ENCODE data around the gene BEX2.
"Not testable (repeated sequence)": the region's sequence is repeated elsewhere in the genome, so short reads cannot be mapped to it uniquely, and the experiment has no call there.

Gene BEX2

DNA sequence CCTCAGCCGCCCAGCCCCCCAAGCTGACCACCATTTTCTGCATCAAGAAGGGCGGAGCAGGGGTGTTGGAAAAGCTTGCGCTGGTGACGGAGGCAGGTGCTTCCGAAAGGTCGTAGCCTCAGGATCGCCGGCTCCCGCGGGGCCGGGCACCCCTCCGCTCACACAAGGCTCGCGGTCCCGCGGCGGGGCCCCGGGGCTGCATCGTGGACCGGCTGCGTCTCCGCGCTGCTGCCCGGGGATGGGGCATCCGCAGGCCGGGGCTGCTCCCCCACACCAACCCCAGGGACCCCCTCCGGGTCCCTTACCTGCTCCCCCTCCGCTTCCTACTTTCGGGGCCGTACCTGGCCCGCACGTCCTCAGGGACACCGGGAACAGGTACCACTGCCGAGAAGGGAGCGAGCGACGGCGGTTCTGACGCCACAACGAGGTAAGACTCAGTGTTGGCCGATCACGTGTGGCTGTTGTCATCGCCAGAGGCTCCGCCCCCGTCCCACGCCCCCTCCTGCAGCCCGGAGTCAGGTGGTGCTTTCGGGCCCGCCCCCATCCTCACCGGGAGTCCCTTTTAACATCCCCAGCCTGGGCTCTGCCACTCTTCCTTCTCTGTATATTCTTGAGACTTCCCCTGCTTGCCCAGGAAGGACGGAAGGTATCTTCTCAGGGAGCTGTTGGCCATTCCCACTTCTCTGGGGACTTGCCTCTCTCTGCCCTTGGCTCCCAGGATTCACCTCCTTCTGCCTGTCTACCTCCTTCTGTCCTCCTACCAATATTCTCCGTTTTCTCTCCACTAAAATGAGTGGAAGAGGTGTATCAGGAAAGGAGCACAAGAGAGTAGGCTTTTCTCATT lies at the start of gene BEX2:
TSS of gene BEX2 (minus strand) at position 436 of the 844 bp plus-strand sequence. CDS start 1,014 bp downstream, outside the sequence.
- DNase-seq (ENCODE audit: low read depth in 2 of 2): no peak

DNA sequence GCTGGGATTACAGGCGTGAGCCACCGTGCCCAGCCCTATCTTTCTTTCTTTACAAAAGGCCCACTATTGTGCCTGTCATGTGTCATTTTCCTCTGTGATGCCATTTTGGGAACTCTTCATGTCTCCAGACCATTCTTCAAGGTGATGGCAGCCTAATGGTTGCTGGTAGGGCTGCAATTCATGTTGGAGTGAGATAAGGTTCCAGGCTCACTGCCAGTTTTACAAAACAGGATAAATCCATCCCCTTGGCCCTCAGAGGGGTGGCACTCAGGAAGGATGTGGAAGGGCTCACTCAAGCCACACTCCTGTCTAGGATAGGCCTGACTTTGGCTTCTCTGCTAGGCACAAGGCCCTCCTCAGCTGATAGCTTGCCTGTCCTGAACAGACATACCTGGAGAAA lies 49.3 kb upstream of the BEX2 start:
- no peak for DNase-seq (ENCODE audit: low read depth in 2 of 2)

DNA sequence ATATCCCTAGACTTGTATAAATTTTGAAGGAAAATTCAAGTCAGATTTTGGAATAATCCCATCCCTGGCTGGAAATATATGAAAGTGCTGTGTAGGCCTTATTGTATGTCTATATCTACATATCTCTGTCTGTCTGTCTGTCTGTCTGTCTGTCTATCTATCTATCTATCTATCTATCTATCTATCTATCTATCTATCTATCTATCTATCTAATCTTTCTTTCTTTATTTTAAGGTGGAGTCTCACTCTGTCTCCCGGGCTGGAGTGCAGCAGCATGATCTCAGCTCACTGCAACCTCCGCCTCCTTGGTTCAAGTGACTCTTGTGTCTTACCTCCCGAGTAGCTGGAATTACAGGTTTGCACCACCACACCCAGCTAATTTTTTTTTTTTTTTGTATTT lies 48.8 kb upstream of the BEX2 start:
- DNase-seq (ENCODE audit: low read depth in 2 of 2): not testable (repeated sequence)

DNA sequence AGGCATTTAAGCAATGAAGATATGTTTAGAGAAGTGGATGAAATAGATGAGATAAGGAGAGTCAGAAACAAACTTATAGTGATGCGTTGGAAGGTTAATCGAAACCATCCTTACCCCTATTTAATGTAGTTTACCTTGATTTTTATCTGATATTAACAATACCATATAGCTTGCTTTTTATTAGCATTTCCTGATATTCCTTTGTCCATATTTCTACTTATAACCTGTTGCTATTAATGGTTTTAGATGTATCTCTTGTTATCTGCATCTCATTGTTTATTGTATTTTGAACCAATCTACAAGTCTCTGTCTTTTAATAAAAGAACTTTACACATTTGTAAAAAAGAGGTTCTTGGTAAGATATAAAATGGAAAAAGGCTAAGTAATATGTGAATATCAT lies 47.1 kb upstream of the BEX2 start:
- DNase-seq (ENCODE audit: low read depth in 2 of 2): no peak

DNA sequence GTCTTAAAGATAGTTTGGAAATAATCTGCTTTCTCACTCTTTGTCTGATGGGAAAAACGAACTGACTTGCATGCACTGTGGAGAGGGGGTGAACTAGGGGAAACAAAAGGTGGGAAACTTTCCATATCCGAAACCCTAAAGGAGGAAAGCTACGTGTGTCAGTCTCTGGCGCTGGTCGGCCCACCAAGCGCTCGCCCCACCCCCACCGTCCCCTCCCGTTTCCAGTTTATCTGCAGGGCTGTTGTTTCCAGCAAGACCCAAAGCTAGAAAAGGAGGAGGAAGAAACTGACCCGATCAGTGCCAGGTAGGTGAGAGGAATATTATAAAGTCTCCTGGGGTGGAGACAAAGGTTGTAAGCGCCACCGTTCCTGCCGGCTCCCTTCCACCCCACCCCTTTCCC lies 46.1 kb upstream of the BEX2 start:
- DNase-seq (ENCODE audit: low read depth in 2 of 2): no peak

DNA sequence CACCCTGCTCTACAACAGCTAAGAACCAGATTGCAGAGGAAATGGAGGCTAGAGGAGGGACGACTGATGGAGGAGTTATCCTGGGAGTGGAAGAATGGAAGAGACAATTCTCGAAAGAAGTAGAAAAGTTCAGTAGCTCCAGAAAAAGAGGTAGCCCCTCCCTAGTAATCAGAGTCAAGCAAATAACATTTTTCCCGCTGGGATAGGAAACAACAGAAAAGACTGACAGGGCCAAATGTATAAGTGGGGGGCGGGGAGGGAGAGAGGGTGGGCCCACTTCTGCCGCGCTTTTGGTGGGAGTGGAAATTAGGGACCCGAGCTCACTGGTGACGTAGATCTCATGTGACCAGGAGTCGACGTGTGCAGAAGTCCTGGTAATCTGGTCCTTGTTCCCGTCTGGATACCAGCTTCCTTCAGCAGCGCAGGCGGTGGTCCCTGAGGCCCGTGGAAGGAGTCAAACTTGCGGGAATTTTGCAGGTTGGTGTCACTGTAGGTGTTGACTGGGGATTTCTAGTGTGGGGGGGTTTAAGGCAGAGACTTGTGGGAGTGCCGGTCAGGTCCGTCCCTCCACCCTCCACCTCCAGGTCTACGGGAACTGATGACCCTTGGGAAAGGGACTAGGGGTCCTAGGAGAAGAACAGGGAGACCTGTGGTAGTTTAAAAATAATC lies 45.5 kb upstream of the BEX2 start, which contains the start of gene TCEAL9:
TSS of gene TCEAL9 (plus strand) at position 377 of the 669 bp plus-strand sequence. CDS start 1,179 bp downstream, outside the sequence.
- peak; percentile 52 to 54 for DNase-seq (ENCODE audit: low read depth in 2 of 2)

DNA sequence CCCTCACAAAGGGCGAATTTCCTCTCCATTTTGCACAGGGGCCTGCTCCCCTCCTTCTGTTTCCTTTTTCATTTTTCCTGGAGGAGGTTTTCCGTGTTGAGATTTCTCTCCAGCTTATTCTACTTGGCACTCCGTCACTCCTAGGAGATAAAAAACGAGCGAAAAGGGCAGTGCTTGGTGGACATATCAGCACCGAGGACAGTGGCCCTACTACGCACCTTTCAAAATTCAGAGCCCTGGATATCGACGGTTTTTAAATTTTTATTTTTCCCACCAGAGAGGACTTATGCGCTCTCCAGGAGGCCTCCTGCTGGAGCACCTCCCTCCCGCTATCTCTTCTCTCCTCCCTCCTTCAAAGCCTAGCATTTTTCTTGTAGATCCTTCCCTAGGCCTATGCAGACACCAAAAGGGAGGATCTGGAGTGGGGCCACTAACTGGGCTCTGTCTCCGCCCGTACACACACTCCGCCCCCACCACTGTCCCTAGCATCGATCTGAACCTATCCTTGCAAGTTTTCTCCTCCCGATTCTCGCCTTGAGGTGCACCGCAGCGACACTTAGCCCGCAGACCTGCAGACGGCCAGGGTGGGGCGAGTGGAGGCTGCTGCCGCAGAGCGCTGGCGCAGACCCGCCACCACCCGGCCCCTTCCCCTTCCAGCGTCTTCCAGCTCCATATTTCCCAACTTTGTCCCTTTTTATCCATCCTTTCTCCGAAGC lies 37.0 kb upstream of the BEX2 start:
- DNase-seq (ENCODE audit: low read depth in 2 of 2): no peak

DNA sequence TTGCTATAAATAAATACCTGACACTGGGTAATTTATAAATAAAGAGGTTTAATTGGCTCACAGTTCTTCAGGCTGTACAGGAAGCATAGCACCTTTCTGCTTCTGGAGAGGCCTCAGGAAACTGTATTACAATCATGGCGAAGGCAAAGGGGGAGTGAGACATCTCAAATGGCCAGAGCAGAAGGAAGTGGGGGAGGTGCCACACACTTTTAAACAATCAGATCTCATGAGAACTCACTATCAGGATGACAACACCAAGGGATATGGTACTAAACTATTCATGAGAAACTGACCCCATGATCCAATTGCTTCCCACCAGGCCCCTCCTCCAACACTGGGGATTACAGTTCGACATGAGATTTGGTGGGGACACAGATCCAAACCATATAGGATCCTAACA lies 33.8 kb upstream of the BEX2 start:
- DNase-seq (ENCODE audit: low read depth in 2 of 2): no peak

DNA sequence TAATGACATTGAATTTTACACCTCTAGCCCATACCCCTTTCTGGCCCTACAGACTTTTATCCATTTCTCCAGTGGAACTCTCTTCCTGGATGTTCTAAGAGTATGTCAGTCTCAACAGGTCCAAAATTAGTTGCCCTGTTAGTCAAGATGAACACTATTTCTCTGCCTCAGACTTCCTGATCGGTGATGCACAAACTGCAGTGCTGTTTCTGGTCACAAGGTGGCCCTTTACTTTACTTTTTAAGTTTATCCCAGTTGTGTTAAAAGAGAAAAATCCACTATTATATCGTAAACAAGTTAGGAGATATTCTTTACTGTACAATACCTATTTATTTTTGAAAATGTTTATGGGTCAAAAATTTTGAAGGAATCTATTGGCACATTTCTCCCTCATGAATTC lies 32.3 kb upstream of the BEX2 start:
- DNase-seq (ENCODE audit: low read depth in 2 of 2): no peak

DNA sequence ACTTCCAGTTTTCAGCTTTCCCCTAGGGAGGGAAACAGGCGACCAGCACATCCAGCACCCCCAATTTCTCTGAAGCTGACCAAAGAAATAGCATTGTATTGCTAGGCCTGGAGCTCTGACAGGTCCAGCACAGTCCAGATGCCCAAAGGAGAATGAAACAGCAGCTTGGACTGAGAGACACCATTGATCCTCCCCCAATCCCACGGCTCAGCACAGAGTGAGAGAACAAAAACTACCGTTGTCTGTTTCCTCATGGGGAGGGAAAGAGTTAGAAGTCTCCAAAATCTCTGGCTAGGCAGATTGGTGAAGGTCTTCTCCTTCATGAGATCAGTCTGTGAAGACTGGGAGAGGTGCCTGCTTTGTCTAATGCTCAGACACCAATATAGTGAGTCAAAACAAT lies 27.9 kb upstream of the BEX2 start:
- no peak for DNase-seq (ENCODE audit: low read depth in 2 of 2)

DNA sequence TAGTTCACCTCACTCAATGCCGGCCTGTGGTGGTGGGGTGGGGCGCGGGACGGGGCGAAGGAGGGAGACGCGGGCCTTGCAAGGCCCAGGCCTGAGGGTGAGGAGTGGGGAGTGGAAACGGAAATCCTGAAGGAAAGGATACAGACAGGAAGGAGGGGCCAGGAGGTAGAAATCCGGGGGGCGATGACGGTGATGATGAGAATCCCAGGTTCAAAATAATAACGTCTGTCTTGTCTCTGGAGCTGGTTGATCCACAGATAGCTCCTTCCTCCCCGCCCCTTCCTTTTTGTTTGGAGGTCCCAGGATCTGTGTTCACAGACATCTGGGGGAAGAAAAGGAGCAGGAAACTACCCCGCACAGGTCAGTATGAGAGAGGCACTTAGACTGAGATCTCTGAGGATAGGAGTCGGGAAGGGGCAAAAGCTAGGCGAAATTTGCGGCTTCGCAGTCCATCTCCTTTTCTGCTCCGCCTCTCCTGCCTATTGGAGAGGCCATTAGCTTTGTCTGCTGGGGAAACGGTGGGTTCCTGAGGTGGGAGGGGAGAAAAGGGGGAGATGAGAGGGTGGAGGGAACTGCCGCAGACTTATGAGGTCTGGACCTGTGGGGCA lies 20.0 kb upstream of the BEX2 start:
- no peak for DNase-seq (ENCODE audit: low read depth in 2 of 2)

DNA sequence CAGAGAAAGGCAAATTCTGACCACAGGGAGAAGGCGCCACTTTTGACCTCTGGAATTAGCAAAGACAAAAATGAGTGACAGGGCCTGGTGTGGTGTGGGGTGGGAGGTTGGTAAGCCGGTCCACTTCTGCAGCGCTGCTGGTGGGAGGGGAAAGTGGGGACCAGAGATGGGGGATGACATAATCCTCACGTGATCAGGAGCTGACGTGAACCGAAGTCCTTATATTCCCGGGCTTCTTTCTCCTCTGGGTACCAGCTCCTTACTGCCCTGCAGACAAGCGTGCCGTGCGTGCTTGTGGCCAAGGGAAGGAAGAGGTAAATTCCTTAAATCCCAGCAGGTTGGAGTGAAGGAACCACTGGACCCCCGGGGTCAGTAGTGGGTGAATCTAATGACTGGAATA lies 19.2 kb upstream of the BEX2 start, which contains the start of gene TCEAL7:
TSS of gene TCEAL7 (plus strand) at position 249 of the 400 bp plus-strand sequence. CDS start 1,165 bp downstream, outside the sequence.
- DNase-seq (ENCODE audit: low read depth in 2 of 2): no peak

DNA sequence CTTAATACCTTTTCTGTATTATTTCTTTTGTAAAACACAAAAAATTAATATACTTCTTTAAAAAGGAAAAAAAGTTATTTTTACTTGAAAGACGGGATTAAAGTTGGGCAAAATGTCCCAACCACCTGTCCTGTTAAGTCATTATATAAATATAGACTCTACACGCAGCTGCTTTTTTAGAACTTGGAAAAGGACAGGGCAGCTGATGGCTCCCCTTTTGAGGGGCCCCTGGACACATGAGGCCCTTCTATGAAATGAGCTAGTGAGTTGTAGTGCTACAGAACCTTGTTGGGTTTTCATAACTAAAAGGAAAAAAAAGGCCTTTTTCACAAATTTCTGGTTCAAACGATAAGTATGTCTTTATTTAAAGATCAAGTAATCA lies 600 bp upstream of the BEX2 start:
- DNase-seq (ENCODE audit: low read depth in 2 of 2): no peak

DNA sequence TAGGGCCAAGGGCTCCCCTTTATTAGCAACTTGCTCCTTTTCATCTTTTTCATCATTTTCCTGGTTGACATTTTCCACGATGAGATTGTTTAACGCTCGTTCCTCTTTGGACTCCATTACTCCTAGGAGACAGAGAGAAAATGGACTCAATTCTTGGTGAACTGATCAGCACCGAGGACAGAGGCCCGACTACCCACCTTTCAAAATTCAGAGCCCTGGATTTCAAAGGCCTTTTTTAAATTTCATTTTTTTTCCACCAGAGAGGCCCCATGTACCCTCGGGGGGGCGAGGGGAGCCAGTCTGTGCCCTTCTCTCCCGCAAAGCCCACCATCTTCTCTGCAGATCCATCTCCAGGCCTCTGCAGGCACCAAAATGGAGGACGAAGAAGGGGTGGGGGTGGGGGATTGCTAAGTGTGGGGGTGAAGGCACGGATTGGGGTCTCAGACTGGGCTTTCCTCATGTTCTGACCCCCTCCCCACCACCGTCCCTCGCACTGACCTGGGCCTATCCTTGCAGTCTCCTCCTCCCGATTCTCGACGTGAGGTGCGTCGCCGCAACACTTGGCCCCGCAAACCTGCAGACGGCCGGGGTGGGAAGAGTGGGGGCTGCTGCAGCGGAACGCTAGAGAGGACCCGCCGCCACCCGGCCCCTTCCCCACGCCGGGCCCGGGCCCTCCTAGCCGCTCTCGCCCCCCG lies 783 bp downstream of the BEX2 start:
- no peak for DNase-seq (ENCODE audit: low read depth in 2 of 2)

DNA sequence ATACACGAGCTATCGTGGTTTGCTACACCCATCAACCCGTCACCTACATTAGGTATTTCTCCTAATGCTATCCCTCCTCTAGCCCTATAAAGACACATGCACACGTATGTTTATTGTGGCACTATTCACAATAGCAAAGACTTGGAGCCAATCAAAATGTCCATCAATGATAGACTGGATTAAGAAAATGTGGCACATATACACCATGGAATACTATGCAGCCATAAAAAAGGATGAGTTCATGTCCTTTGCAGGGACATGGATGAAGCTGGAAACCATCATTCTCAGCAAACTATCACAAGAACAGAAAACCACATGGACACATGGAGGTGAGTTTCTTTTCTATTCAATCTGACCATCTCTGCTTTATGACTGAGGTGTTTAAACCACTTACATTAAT lies 5.1 kb downstream of the BEX2 start:
- not testable (repeated sequence) for DNase-seq (ENCODE audit: low read depth in 2 of 2)

DNA sequence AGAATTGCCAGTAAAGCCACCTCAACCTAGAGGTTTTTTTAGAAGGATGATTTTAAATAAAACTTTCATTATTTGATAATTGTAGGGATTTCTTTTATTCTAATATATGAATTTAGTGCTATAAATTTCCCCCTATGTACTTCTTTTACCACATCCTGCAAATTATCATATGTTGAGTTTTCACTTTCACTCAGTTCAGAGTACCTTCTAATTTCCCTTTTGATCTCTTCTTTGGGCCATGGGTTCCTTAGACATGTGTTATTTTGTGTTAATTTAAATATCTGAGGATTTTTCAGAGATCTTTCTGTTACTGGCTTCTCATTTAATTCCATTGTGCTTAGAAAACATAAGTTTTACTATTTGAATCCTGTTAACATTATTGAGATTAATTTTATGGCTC lies 6.1 kb downstream of the BEX2 start:
- no peak for DNase-seq (ENCODE audit: low read depth in 2 of 2)

DNA sequence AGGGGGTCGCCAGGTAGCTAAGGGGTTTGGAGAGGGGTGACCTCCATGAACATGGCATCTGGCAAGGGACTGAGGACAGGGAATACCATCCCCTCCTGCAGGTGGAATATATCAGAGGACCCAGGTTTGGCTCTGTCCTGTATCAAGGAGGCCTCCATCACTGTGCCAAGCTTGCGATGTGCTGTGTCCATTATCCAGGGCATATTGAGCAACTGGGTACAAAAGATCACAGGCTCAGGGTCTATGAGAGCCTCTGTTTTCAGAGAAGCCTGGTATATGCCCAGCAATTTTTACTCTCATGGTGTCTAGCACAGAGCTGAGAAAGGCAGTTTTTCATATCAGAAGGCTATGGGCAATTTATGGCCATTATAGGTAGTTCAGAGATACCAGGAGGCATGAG lies 17.7 kb downstream of the BEX2 start:
- no peak for DNase-seq (ENCODE audit: low read depth in 2 of 2)

DNA sequence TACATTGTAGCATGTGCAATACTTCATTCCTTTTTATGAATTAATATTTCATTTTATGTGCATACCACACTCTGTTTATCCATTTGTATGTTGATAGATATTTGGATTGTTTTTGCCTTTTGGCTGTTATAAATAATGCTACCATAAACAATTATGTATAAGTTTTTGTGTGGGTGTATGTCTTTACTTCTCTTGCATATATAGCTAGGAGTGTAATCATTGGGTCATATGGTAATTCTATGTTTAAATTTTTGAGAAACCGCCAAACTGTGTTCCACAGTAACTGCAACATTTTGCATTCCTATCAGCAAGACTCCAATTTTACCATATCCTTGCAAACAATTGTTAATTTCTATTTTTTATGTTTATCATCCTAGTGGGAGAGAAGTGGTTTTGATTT lies 31.2 kb downstream of the BEX2 start:
- no peak for DNase-seq (ENCODE audit: low read depth in 2 of 2)

DNA sequence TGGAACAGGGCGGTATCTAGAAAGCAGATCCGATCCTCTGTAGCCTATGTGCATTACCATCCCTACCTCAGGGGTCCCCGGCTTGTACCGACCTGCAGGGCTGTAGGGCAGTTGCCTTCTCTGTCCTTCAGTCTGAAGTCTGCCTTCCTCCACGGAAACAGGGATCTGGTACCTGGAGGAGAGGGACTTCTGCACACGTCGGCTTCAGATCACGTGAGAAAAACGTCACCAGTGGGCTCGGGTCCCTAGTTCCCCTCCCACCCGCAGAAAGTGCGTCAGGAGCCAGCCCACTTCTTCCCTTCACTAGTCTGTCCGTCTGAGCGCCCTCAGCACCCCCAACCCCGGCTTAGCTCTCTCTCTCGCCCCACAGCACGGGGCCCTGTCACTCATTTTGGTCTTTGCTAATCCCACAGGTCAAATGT lies 34.2 kb downstream of the BEX2 start, which contains the start of gene TCEAL5:
TSS of gene TCEAL5 (minus strand) at position 170 of the 422 bp plus-strand sequence. CDS start 2,187 bp downstream, outside the sequence.
- DNase-seq (ENCODE audit: low read depth in 2 of 2): no peak

DNA sequence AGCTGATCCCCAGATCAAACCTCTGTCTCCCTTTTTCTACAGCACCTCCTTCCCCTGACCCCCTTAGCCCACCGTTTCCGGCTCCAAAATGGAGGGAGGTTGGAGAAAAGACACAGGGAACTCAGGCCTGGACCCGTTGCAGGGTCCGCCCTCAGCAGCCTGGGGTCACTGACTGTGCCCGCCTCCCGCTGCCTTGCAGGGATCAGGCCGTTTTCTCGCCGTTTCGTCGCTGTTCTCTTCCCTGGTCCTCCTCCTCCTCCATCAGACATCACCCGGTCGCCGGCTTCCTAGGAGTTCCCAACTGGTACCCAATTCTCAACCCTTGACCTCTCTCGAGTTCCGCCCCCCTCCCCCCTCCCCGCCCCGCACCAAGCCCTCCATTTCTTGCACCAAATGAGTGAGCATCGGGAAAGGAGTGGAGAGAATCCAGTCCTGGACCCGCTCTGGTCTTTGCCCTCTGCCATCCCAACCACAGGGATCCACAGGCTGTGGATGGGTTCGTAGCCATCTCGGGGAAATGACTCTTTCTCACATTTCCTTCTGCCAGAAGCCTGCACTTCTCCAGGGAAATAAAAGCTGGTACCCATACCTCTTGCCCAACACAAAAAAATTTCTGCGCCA lies 34.7 kb downstream of the BEX2 start:
- DNase-seq (ENCODE audit: low read depth in 2 of 2): no peak

DNA sequence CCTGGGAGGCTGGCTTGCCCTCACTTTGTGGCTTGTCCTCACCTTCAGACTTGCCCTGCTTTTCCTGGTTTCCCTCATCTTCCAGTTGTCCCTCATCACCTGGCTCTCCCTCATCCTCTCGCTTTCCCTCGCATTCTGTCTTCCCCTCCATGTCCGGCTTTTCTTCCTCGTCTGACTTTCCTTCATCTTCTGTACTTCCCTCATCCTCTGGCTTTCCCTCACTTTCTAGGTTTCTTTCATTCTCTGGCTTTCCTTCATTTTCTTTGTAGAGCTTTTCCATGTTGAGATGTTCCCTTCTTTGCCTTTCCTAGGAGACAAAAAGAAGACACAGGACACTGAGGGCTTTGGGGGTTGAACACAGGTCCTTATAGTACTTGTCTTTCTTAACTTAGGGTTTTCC lies 36.5 kb downstream of the BEX2 start:
- DNase-seq (ENCODE audit: low read depth in 2 of 2): no peak

All from fibroblast of skin of left biceps (primary cell).